Measurements from ENCODE around the gene MIGA2.
"Not testable (repeated sequence)": the region's sequence is repeated elsewhere in the genome, so short reads cannot be mapped to it uniquely, and the experiment has no call there.

MIGA2 gene

DNA sequence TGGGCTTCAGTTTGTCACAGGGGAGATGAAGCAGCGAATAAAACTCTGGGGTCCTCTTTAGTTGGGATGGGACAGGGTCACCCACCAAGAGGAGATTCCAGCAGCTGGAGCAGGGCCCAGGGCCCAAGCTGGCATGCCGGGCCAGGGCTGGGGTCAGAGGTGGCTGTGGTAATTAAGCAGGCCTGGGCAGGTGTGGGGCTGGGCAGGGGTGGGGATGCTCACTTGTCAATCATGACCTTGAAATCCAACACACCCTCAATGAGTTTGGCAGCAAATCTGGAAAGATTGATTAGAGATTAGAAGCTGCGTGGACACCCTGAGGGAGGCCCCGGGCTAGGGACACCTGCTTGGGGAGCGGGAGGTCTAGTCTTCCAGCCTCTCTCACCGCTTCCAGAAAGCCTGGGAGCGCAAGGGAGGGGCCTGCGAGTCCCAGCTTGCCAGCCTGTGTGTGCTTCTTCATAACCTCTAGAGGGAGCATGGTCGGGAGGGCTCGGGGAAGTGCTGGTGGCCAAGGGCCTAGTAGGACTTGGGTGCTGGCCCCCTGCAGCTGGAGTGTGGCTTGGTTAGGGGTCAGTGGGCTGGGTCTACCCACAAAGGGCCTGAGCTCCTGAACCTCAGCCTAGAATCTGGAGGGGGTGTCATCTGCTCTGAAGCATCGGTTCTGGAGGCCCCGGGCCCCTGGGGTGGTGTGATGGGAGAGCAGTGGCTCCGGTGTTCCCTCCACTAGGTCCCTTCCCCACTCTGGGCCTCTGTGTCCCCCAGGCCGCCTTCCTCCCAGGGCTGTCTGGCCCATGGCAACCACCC is 66.6 kb downstream of the MIGA2 start:
- DNase-seq (ENCODE audit: low spot score): peak; percentile 66

DNA sequence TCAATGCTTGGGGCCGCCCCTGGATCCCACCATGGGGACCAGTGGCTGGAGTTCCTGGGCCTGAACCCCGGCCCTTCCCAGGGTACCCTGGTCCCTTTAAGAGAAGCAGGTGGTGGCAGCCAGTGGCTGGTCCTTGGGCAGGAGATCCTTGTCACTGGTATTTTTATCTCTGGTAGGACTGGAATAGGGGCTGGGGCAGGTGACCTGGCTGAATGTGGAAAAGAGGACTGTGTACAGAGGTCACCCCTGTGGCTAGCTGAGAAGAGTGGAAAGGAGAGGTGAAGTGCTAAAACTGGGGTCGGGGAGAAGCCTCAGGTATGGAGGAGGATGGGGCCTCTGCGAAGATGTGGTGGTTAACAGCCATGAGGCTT is 67.2 kb downstream of the MIGA2 start:
- no peak for DNase-seq (ENCODE audit: low spot score)

DNA sequence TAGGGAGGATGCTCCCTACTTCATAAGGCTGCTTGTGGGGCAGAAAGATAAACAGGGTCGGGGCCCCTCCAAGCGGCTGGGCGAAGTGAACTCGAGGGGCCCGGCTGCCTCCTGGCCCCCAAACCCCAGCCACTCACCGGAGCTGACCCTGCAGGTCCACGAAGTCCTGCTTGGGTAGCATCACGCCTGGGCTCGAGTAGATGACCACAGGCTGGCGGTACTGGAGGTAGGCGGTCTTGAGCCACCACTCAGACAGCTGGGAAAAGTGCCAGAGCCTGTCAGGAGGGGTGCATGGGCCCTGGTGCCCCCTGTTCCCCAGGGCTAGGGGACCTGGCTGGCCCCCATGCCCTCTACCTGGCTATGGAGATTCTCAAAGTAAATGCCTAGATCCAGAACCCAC is 67.6 kb downstream of the MIGA2 start:
- no peak for DNase-seq (ENCODE audit: low spot score)

DNA sequence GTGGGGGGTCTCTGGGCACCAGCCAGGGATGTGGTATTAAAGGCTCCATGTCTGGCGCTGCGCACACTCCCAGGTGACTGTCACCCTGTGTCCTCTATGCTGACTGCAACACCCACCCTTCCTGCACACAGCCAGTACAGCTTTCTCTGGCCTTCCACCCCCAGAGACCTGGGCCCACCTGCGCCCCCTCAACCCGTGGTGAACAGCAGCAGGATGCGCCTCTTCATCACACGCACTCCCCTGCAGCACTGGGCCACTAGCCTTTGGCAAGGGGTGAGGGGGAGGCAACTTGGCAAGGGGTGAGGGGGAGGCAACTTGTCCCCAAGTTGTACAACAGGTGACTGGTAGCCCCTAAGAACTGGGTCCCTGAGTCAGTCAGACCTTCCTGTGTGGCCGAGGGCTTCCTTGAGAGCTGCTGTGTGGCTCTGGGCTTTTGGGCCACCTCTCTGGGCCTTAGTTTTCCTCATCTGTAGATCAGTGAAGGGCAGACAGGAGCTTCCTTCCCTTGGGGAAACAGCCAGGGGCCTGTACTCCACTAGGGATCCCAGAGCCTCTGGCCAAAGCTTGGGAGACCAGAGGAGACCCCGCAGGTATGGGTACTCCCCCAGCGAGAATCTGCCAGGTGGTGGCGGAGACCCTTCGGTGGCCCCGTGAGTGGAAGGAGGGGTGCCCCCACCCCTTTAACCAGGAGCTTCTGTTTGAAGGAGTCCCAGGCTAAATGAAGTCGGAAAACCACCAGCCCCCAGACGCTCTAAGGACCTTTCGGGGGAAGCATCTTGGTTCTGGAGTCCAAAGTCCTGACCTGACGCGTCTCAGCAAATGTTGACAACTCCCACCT is 69.7 kb downstream of the MIGA2 start:
- no peak for DNase-seq (ENCODE audit: low spot score)

DNA sequence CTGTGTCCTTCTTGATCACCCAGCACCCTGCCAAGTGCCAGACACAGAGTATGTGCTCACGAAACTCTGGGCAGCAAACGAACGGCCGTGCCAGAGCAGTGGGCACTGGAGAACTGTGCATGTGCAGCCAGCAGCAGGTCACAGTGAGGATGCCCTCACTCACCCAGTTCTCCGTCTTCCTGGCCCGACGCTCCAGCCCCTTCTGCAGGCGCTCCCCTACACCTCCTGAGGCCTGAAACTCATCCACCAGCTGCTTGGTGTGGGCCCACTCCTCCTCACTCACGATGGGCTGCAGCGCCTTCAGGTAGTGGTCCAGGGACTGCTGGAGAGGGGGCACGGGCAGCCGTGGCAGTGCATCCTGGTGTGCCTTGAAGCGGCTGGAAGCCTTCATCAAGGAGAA is 71.2 kb downstream of the MIGA2 start:
- DNase-seq (ENCODE audit: low spot score): no peak

DNA sequence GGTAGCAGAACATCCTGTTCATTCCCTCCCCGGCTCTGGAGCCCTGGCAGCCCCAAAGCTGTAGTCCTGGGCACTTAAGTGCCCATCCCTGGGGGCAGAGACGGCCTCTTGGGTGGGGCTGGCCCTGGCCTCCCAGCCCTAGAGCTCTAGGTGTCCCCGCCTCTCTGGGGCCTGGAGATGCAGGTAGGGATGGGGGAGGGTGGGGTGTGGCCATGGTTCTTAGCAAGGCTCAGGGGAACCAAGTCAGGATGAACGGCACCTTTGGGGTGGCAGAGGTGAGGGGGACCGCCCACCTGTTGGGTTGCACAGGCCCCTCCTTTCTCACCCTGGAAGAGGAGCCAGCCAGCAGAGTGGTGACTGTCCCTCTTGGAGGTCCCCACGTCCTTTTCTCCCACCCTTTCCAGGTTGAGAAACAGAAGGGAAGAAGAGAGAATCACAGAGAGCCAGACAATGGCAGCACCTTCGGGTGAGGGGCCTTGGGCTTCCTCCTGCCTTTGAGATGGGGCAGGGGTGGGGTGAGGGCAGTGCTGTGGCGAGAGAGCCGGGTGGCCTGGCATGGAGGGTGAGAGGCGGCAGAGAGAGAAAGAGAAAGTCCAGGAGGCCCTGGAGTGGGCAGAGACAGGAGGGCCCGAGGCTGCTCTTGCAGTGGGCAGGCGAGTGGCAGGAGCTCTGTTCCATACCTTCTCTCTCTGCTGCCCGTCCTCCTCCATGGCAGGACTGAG is 71.8 kb downstream of the MIGA2 start:
- no peak for DNase-seq (ENCODE audit: low spot score)

DNA sequence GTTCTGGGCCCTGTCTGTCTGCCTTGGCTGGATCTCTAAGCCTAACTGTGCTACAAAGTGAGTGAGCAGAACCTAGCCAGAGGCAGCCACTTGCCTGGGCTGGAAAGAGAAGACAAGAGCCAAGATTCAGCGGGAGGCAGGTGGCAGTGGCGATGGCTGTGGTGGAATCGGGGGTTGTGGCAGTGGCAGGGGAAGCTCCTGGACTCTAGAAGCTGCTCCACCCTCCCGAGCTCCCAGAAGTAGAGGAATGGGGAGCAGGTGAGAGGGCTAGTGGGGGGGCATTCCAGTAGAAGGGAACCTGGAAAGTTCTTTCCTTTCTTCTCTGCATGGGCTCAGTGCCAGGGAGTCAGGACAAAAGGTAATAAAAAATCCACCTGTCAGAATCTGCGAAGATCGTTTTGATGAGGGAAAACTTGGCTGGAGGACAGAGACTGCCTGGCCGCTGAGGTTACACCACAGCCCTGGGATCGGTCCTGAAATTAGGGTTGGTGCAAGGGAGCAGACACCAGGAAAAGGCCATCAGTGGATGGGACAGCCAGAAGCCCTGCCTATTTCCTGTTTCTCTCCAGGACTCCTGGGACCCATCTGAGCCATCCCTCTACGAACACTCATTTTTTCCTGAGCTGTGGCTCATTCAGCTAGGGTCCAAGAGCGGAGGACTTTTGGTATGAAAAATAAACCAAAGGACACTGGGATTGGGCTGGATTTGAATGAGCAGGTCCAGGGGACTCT is 72.5 kb downstream of the MIGA2 start:
- DNase-seq (ENCODE audit: low spot score): no peak

DNA sequence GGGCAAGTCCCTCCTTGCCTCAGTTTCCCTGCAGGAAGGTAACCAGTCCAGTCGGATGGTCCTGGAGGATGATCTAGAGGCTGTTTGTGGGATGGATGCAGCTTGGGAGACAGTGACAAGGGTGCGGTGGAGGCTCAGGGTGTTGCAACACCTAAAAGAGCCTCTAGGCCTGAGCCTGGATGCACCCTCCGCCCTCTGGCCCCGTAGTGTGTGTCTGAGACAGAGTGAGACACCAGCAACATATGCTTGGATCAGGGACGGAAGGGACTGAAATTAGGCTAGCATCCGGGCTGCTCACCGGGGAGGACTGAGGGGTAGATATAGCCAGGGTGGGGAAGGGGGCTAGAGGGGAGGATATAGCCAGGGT is 73.1 kb downstream of the MIGA2 start:
- DNase-seq (ENCODE audit: low spot score): peak; percentile 45

DNA sequence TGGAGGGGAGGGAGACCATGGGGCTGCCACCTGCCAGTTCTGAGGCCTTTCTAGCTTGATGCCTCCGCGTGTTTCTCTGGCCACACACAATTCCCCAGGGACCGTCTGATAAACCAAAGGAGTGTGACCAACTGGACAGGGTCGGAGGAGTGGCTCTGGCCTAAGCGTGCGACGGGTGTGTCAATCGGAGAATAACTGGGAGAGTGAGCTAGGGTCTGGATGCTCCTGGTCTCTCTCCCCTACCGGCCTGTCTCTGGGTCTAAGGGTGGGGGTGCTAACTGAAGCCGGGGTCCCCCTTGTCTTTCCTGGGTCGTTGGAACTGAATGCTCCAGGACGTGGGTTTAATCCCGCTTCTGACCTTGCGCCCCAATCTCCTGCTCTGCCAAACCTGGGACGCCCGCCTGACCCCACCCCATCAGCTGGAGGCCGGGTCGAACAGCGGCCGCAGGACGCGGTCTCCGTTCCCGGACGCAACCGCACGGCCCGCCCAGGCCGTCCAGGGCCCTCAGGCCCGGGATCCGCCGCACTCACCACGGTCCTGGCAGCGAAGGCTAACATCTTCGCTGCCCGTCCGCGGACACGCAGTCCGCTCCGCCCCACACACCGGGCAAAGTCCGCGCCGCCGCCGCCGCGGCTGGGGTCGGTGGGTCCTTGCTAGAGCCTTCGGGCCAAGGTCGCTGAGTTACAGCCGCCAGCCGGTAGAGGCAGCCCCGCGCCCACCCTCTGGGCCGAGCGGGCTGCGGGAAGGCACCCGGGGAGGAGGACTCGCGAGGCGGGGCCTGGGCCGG is 73.7 kb downstream of the MIGA2 start:
- DNase-seq (ENCODE audit: low spot score): no peak

DNA sequence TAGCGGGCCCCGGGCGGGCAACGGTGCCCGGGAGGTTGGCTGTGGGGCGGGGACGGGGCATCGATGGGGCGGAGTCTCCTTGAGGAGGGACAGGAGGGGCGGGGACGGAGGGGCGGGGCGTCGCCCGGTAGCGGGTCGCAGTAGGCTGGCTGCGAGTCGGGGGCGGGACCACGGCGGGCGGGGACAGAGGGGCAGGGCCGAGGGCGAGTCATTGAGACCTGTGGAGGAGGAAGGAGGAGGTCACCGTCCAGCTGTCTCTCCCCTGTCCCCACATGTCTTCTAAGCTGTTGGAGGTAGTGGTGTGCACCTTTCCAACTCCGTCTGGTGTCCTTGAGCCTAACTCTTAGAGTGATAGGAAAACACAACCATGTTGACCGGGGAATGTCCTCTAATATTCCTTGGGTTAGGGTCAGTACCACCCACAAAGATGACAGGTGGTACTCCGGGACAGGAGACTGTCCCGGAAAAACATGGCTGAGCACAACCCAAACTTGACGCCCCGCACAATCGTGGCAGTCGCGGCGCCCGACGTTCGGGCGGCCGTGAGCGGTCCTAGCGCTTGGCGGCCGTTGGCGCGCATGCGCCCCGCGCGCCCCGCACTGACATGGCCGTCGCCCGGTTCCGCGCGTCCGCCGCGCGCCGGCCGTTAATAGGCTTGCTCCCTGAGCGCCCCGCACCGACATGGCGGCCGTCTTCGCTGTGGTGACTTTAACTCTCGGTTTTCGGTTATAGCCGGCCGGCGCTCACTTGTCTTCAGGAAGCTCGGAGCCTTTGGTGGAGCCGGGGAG is 74.5 kb downstream of the MIGA2 start, which contains the start of the genes CRAT and PTPA:
Gene CRAT, minus strand, starts transcription at position 54 of the 788 bp plus-strand sequence. CDS start 284 bp downstream, outside the sequence.
Gene PTPA, plus strand, starts transcription at position 676 of the 788 bp plus-strand sequence. CDS start 186 bp downstream, outside the sequence.
- peak; percentile 93 for DNase-seq (ENCODE audit: low spot score)

DNA sequence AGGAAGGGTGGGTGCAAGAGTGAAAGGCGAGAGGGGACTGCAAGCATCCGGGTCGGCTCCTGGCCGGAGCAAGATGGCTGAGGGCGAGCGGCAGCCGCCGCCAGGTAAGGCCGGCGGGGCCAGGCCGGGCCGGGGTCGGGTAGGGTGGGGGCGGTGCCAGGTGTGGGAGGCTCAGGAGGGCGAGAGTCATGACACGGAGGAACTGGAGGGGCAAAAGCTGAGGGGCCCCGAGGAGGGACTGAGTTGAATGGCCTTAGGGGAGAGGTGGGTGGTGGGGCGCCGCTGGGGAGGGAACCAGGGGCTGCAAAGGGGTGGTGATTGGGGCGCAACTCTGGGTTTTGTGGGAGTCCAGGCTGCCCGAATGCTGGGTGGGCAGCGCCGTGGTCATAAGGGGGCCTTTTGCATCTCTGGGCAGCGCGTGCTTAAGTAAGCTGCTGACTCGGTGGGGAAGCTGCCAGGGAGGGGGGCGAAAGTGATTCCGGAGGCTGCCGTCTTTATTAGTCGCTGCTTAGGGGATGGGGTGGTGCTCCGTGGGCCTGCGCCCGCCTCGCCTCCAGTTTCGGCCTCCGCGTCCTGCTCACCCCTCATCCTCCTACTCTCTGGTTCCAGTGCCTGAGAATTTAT is 75.2 kb downstream of the MIGA2 start:
- peak; percentile 44 for DNase-seq (ENCODE audit: low spot score)

DNA sequence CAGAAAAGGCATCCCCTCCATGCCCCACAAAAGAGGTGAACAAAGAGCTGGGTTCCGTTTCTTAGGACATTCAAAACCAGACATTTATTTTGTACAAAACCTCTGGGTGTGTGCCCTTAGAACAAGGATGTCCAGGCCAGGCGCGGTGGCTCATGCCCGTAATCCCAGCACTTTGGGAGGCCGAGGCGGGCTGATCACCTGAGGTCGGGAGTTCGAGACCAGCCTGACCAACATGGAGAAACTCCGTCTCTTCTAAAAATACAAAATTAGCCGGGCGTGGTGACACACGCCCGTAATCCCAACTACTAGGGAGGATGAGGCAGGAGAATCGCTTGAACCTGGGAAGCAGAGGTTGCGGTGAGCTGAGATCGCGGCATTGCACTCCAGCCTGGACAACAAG is 76.1 kb downstream of the MIGA2 start:
- DNase-seq (ENCODE audit: low spot score): not testable (repeated sequence)

DNA sequence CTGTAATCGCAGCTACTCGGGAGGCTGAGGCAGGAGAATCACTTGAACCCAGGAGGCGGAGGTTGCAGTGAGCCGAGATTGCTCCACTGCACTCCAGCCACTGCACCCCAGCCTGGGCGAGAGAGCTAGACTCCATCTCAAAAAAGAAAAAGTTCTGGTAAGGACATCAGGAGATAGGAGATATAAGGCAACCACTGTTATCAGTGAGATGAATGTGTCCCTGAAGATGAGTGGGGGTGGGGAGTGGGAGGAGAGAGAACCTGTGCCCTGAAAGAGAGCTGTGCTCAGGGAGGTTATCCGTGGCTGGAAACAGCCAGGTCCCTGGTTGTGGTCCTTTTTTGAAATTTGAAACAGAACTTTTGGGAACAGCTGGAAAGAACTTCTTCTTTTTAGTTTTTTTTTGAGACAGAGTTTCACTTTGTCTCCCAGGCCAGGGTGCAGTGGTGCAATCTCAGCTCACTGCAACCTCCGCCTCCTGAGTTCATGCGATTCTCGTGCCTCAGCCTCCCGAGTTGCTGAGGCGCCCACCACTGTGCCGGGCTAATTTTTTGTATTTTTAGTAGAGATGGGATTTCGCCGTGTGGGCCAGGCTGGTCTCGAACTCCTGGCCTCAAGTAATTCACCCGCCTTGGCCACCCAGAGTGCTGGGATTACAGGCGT is 77.3 kb downstream of the MIGA2 start:
- DNase-seq (ENCODE audit: low spot score): no peak

DNA sequence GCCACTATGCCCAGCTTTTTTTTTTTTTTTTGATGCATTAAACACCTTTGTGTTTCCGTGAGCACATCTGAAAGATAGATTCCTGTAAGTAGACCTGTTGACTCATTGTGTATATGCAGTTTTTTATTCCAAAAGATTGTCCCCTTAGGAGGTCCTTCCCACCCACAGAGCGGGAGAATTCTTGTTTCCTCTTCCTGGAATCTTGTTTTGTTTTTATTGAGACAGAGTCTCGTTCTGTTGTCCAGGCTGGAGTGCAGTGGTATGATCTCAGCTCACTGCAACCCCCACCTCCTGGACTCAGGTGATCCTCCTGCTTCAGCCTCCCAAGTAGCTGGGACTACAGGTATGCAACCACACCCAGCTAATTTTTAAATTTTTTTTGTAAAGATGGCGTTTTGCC is 82.4 kb downstream of the MIGA2 start:
- no peak for DNase-seq (ENCODE audit: low spot score)

DNA sequence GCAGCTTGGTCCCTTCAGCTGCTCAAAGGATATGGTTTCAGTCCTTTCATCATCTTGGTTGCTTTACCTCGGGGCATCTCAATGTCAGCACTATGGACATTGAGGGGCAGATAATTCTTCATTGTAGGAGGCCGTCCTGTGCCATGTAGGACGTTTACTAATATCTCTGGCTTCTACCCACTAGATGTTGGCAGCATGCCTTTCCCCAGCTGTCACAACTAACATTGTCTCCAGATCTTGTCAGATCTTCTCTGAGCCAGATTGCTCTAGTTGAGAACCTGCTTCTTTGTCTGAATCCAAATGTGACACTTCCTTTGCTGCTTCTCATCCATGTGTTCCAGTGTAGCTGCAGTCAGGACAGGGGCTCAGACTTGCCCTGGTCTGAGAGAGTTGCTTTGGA is 85.1 kb downstream of the MIGA2 start:
- no peak for DNase-seq (ENCODE audit: low spot score)
